Psoas muscle (tissue), 8 donors: ENCODE results near the gene PRDM8. TPM values are rescaled to one million over a fixed set of nuclear protein-coding genes. Genes with fewer than 3 reads are reported as not detected.
"Not testable (repeated sequence)": the region's sequence is repeated elsewhere in the genome, so short reads cannot be mapped to it uniquely, and the experiment has no call there.

Experiments
- ATAC-seq, 4 donors: fragments of 200-7000 bp; cut with Tn5 transposase; one replicate each; pipeline ENCODE4 v1.9.1; 2020; ENCODE audit warnings: moderate library complexity in 3 of 4, mild to moderate bottlenecking in 2 of 4
- DNase-seq, 2 donors: peaks; one replicate each; pipeline ENCODE4 v3.0.0-alpha.2; 2020
- H3K27ac ChIP-seq: fragments of 200-600 bp; one replicate; pipeline ENCODE4 v1.8.0; 2022
- H3K27me3 ChIP-seq, 3 donors: fragments of 200-600 bp in 1 of 3; one replicate each; pipeline versions ENCODE4 v1.6.1 to v1.8.0; 2013 to 2022; ENCODE audit warnings: low read length in 2 of 3, mild to moderate bottlenecking in 2 of 3, moderate library complexity in 1 of 3; ENCODE audit not compliant: insufficient read depth in 3 of 3
- H3K36me3 ChIP-seq, 2 donors: fragments of 200-600 bp in 1 of 2; one replicate each; pipeline versions ENCODE4 v1.6.1 to v1.8.0; 2013 to 2022; ENCODE audit warnings: low read depth in 1 of 2, mild to moderate bottlenecking in 1 of 2, moderate library complexity in 1 of 2; ENCODE audit not compliant: insufficient read depth in 1 of 2
- H3K4me1 ChIP-seq: fragments of 200-600 bp; one replicate; pipeline ENCODE4 v1.8.0; 2022
- H3K4me3 ChIP-seq: fragments of 200-600 bp; one replicate; pipeline ENCODE4 v1.8.0; 2022; ENCODE audit warnings: mild to moderate bottlenecking
- H3K9me3 ChIP-seq: fragments of 200-600 bp; one replicate; pipeline ENCODE4 v1.8.0; 2022
- CTCF ChIP-seq: fragments of 200-600 bp; IDR thresholded peaks from one replicate; pipeline ENCODE4 v1.8.0; 2022; ENCODE audit warnings: antibody characterized with exemption
- WGBS, 3 donors: extraction: QIAGEN DNeasy Blood & Tissue Kit; methylation state at CpG; one replicate each; pipeline versions ENCODE4 v1.1.6 to v1.1.7; 2013; 5-methylcytosine and 5-hydroxymethylcytosine counted together
- intact Hi-C, 2 donors: fragments of 100-400 bp; cut with DNase I; formaldehyde crosslinking; loops; one replicate each; pipeline versions ENCODE4 v1.11.0 to v1.14.2; 2022
- polyA plus RNA-seq, 3 donors: library from polyadenylated mRNA; stranded (reverse); fragments of 200-250 nt; gene quantifications; one replicate each; pipeline ENCODE4 v1.2.3, GENCODE V29; 2013
- total RNA-seq, 4 donors: library from RNA; stranded (reverse); fragmentation: NEBNext Ultra II Directional in 2 of 4; extraction: Animal tissue kit (Norgen Biotek cat#: 25700) in 2 of 4; gene quantifications; one replicate each; pipeline versions ENCODE4 v1.2.1 to v1.2.4, GENCODE V29; 2021 to 2023
- donor health status: healthy with polysubstance abuse.
- donor health status: DM: no; HTN: no; CAD: no; lungs with moderate emphysema.
- donor health status: Bipolar disorder and iron deficiency.
- donor health status: healthy.
- donor health status: DM: yes; HTN: yes; CAD: no.
- donor health status: DM: no; HTN: no; CAD: no.
- donor health status: DM: no; HTN: no; CAD: no.
- donor health status: DM: yes; HTN: yes; CAD: no.

PRDM8 gene
- total and polyA plus RNA-seq, 7 donors = 0.28 to 1.8 (median 0.63) TPM

DNA sequence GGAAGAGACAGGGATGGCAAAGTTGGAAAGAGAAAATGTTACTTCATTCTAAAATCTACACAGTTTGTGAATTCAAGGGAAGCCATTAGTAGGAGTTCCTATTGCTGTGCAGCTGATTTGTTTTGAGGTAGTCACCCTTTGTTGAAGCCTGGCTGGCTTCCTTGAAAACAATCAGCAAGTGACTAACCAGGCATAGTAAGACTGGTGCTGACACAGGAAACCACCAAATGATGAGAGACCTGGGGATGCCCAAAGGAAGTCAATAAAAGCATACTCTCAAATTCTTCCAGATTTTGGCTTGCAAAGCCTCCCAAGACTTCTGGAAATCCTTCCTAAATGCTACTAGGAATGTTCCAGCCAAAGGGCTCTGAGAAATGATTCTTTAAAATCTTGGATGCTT is 23.9 kb upstream of the PRDM8 start:
- no peaks in the 10 kb centered on the region for H3K27me3 ChIP-seq
- H3K36me3 ChIP-seq = no peaks in the 10 kb centered on the region
- no peak for ATAC-seq
- intact Hi-C loops = no loop called here
- no peak for TF ChIP-seq CTCF
- H3K4me3 ChIP-seq = no peak overlapping the region
- DNase-seq = no peak
- no peak overlapping the region for H3K27ac ChIP-seq
- H3K9me3 ChIP-seq = no peaks in the 10 kb centered on the region
- no peaks in the 10 kb centered on the region for H3K4me1 ChIP-seq

DNA sequence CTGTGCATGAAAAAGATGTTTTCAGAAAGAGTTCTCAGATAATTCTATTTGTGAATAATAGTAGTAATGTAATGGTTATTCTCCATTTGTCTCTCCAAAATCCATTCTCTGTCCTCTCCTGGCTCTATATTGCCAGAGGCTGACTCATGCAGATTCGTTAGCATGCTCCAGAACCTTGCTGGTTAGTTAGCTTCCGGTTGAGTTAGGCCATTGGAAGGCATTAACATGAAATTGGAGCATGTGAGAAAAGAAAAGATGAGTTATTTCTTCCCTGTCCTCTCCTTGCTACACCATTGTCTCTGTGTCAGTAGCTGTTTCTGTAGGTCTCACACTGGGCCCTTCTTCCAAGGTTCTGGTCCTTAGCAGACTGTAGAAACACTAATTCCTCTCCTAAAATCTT is 23.5 kb upstream of the PRDM8 start:
- 42 to 72% (median 48%) methylated on average over 2 of the region's 2 CpGs for WGBS, 3 donors
- H3K4me3 ChIP-seq = no peak overlapping the region
- intact Hi-C loops = no loop called here
- H3K4me1 ChIP-seq = no peaks in the 10 kb centered on the region
- peaks cover 1% of the 10 kb centered on the region for H3K9me3 ChIP-seq
- H3K27me3 ChIP-seq = no peaks in the 10 kb centered on the region
- DNase-seq = no peak
- H3K36me3 ChIP-seq = no peaks in the 10 kb centered on the region
- H3K27ac ChIP-seq = no peak overlapping the region
- ATAC-seq = no peak
- no peak for TF ChIP-seq CTCF

GRCh38 chr4:80177793-80178192 is 19.5 kb upstream of the PRDM8 start:
- ATAC-seq, H3K27ac ChIP-seq, DNase-seq, intact Hi-C loops, H3K4me3 ChIP-seq, H3K4me1 ChIP-seq, H3K9me3 ChIP-seq, H3K36me3 ChIP-seq, H3K27me3 ChIP-seq: not testable (repeated sequence)

DNA sequence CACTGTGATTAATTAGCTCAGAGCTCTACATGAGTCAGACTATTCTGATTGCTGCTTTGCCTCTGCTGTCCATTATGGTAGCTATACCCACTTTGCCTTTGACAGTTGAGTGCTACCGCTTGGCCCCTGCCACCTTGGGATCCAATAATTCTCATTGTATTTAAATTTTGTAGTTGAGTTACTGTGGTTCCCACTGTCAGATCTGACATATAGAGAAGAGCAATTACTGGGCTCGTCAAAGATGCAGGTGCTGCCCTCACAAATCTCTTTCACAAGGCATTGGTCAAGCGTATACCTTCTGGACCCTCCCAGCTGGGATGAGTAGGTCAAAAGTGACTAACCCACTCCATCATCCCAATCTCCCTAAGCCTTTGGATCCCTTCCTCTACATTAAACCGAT is 18.3 kb upstream of the PRDM8 start:
- 86 to 93% (median 93%) methylated on average over 4 of the region's 4 CpGs for WGBS, 3 donors
- H3K27ac ChIP-seq = no peak overlapping the region
- peaks cover 0 to 15% (median 13%) of the 10 kb centered on the region in 3 donors for H3K27me3 ChIP-seq
- ATAC-seq (no peak), DNase-seq (no peak)
- intact Hi-C loops = no loop called here
- no peaks in the 10 kb centered on the region for H3K36me3 ChIP-seq
- H3K4me3 ChIP-seq = no peak overlapping the region
- TF ChIP-seq CTCF = no peak
- peaks cover 3% of the 10 kb centered on the region for H3K9me3 ChIP-seq
- no peaks in the 10 kb centered on the region for H3K4me1 ChIP-seq

DNA sequence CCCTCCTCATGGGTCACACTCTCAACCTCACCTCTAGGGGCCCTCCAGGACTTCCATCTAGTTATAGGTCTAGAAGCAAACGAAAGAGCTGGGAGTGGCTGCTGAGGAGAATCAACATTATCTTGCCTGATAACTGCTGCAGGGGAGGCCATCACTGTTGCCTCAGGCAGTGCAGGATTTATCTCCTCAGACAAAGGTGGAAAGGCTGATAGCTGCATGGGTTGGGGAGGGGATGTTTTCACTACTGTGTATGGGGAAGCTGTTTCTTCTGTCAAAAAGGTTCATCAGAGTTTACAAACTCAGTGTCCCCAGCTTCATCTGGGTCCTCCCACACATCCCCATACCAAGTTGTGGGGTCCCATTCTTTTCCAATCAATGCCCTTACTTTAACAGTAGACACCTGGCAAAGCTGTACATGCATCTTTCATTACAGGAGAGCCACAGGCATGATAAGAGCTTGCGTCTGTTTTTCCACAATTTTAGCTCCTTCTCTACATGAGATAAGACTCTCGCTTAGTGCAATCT is 17.6 kb upstream of the PRDM8 start:
- H3K4me3 ChIP-seq = no peak overlapping the region
- WGBS, 3 donors = 93 to 94% (median 93%) methylated on average over 3 of the region's 3 CpGs
- DNase-seq (no peak), ATAC-seq (no peak)
- peaks cover 0 to 19% (median 16%) of the 10 kb centered on the region in 3 donors for H3K27me3 ChIP-seq
- H3K27ac ChIP-seq = no peak overlapping the region
- peaks cover 1% of the 10 kb centered on the region for H3K4me1 ChIP-seq
- peaks cover 3% of the 10 kb centered on the region for H3K9me3 ChIP-seq
- TF ChIP-seq CTCF = no peak
- intact Hi-C loops = no loop called here
- no peaks in the 10 kb centered on the region for H3K36me3 ChIP-seq
